Lower lobe of right lung (tissue), 2 donors: ENCODE measurements around the gene NCOA3. TPM values are rescaled to one million over a fixed set of nuclear protein-coding genes. Genes with fewer than 3 reads are reported as not detected.
"Not testable (repeated sequence)": the region's sequence is repeated elsewhere in the genome, so short reads cannot be mapped to it uniquely, and the experiment has no call there.

Experiments used
- ATAC-seq, 2 donors: fragments of 200-7000 bp; cut with Tn5 transposase; one replicate each; pipeline ENCODE4 v1.9.1; 2020 to 2022; ENCODE audit warnings: mild to moderate bottlenecking in 2 of 2, moderate library complexity in 2 of 2
- DNase-seq: peaks from one replicate; pipeline ENCODE4 v3.0.0-alpha.2; 2020
- H3K27ac ChIP-seq: fragments of 200-600 bp; one replicate; pipeline ENCODE4 v1.8.0; 2022
- H3K27me3 ChIP-seq: fragments of 200-600 bp; one replicate; pipeline ENCODE4 v1.8.0; 2022; ENCODE audit warnings: low read depth
- H3K36me3 ChIP-seq: fragments of 200-600 bp; one replicate; pipeline ENCODE4 v1.8.0; 2022; ENCODE audit warnings: mild to moderate bottlenecking
- H3K4me1 ChIP-seq: fragments of 200-600 bp; one replicate; pipeline ENCODE4 v1.8.0; 2022
- H3K4me3 ChIP-seq: fragments of 200-600 bp; one replicate; pipeline ENCODE4 v1.8.0; 2022; ENCODE audit warnings: mild to moderate bottlenecking
- H3K9me3 ChIP-seq: fragments of 200-600 bp; one replicate; pipeline ENCODE4 v1.8.0; 2022
- intact Hi-C: fragments of 100-400 bp; cut with DNase I; formaldehyde crosslinking; loops from one replicate; pipeline ENCODE4 v1.11.0; 2022
- total RNA-seq: library from RNA; stranded (reverse); fragmentation: NEBNext Ultra II Directional; extraction: Animal tissue kit (Norgen Biotek cat#: 25700); gene quantifications from one replicate; pipeline ENCODE4 v1.2.1, GENCODE V29; 2021
- TF ChIP-seq, protein P1 (sequence below): fragments of 200-600 bp; IDR thresholded peaks from one replicate; pipeline ENCODE4 v1.8.0; 2022; ENCODE audit warnings: antibody characterized with exemption, mild to moderate bottlenecking
- donor health status: DM: no; HTN: yes; CAD: no; lungs with severe emphysema.

NCOA3 gene
- total RNA-seq, 1 donor from 2014 or later = 42.1 TPM

DNA sequence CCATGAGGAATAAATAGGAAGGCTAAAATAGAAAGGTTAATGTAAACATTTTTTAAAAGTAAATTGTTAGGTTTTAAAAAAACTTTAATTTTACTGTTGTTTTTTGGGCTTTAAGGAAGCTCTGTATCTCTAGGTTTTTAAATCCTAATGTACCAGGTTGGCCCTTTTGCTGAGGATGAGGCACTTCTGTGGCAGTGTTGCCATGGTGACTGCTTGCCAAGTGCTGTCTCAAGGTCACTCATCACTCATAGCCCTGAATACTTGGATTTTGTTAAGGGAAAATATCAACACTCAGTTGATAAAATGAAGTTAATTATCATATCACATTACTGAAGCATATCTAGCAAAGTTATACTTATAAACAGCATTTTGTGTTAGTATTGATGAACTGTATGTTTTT, 50.2 kb downstream of the NCOA3 start:
- DNase-seq (no peak), ATAC-seq (no peak)
- no peaks in the 10 kb centered on the region for H3K4me1 ChIP-seq
- H3K36me3 ChIP-seq = no peaks in the 10 kb centered on the region
- TF ChIP-seq, protein P1, sequence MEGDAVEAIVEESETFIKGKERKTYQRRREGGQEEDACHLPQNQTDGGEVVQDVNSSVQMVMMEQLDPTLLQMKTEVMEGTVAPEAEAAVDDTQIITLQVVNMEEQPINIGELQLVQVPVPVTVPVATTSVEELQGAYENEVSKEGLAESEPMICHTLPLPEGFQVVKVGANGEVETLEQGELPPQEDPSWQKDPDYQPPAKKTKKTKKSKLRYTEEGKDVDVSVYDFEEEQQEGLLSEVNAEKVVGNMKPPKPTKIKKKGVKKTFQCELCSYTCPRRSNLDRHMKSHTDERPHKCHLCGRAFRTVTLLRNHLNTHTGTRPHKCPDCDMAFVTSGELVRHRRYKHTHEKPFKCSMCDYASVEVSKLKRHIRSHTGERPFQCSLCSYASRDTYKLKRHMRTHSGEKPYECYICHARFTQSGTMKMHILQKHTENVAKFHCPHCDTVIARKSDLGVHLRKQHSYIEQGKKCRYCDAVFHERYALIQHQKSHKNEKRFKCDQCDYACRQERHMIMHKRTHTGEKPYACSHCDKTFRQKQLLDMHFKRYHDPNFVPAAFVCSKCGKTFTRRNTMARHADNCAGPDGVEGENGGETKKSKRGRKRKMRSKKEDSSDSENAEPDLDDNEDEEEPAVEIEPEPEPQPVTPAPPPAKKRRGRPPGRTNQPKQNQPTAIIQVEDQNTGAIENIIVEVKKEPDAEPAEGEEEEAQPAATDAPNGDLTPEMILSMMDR = no peak
- intact Hi-C loops = no loop called here
- H3K9me3 ChIP-seq = no peaks in the 10 kb centered on the region
- H3K27me3 ChIP-seq = no peaks in the 10 kb centered on the region
- no peak overlapping the region for H3K4me3 ChIP-seq
- H3K27ac ChIP-seq = no peak overlapping the region

DNA sequence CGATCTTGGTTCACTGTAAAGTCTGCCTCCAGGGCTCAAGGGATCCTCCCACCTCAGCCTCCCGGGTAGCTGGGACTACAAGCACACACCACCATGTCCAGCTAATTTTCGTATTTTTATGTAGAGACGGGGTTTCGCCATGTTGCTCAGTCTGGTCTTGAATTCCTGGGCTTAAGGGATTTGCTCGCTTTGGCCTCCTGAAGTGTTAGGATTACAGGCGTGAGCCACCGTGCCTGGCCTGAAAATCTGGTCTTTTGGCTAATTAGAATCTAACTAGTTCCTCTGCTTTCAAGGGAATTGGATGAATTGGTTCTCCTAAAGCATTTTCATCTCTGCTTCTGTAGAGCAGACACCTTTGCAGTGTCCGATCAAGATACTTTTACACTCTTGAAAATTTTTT, 51.3 kb downstream of the NCOA3 start:
- intact Hi-C loops = no loop called here
- Histone ChIP-seq H3K4me1 (peaks cover 10% of the 10 kb centered on the region), H3K9me3 (no peaks in the 10 kb centered on the region), H3K27ac (no peak overlapping the region), H3K27me3 (no peaks in the 10 kb centered on the region), H3K4me3 (no peak overlapping the region), H3K36me3 (no peaks in the 10 kb centered on the region)
- DNase-seq (no peak), ATAC-seq (no peak)
- TF ChIP-seq, protein P1 = no peak

DNA sequence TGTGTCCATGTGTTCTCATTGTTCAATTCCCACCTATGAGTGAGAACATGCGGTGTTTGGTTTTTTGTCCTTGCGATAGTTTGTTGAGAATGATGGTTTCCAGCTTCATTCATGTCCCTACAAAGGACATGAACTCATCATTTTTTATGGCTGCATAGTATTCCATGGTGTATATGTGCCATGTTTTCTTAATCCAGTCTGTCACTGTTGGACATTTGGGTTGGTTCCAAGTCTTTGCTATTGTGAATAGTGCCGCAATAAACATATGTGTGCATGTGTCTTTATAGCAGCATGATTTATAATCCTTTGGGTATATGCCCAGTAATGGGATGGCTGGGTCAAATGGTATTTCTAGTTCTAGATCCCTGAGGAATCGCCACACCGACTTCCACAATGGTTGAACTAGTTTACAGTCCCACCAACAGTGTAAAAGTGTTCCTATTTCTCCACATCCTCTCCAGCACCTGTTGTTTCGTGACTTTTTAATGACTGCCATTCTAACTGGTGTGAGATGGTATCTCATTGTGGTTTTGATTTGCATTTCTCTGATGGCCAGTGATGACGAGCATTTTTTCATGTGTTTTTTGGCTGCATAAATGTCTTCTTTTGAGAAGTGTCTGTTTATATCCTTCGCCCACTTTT, 52.0 kb downstream of the NCOA3 start:
- H3K27me3 ChIP-seq, H3K9me3 ChIP-seq, ATAC-seq, H3K27ac ChIP-seq, intact Hi-C loops, H3K4me3 ChIP-seq, DNase-seq, H3K36me3 ChIP-seq: not testable (repeated sequence)
- H3K4me1 ChIP-seq = peaks cover 18% of the 10 kb centered on the region

DNA sequence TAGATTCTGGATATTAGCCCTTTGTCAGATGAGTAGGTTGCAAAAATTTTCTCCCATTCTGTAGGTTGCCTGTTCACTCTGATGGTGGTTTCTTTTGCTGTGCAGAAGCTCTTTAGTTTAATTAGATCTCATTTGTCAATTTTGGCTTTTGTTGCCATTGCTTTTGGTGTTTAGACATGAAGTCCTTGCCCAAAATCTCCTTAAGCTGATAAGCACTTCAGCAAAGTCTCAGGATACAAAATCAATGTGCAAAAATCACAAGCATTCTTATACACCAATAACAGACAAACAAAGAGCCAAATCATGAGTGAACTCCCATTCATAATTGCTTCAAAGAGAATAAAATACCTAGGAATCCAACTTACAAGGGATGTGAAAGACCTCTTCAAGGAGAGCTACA, 52.6 kb downstream of the NCOA3 start:
- H3K27ac ChIP-seq, H3K36me3 ChIP-seq, H3K27me3 ChIP-seq: not testable (repeated sequence)

DNA sequence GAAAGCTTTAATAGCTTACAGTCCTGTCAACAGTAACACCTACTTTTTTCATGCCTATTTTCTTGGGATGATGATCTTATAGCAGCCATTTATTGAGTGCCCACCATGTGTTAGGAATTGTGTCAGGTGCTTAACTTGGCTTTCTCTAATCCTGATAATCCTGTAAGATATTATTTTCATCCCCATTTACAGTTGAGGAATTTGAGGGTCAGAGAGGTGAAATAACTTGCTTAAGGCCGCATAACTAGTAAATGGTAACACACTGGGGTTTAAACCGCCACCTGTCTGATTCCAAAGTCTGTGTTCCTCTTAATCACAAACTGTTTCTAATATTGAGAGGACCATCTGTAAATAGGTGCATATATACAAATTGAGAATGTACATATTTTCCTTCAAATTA, 55.5 kb downstream of the NCOA3 start:
- Histone ChIP-seq H3K36me3 (no peaks in the 10 kb centered on the region), H3K27me3 (no peaks in the 10 kb centered on the region), H3K4me3 (no peak overlapping the region), H3K4me1 (peaks cover 50% of the 10 kb centered on the region), H3K27ac (no peak overlapping the region), H3K9me3 (no peaks in the 10 kb centered on the region)
- intact Hi-C loops = no loop called here
- TF ChIP-seq, protein P1 = no peak
- no peak for DNase-seq
- ATAC-seq = no peak

More for the DNA sequence above, 52.6 kb downstream of the NCOA3 start:
- H3K4me3 ChIP-seq, DNase-seq, intact Hi-C loops, H3K9me3 ChIP-seq, ATAC-seq: not testable (repeated sequence)
- peaks cover 23% of the 10 kb centered on the region for H3K4me1 ChIP-seq

DNA sequence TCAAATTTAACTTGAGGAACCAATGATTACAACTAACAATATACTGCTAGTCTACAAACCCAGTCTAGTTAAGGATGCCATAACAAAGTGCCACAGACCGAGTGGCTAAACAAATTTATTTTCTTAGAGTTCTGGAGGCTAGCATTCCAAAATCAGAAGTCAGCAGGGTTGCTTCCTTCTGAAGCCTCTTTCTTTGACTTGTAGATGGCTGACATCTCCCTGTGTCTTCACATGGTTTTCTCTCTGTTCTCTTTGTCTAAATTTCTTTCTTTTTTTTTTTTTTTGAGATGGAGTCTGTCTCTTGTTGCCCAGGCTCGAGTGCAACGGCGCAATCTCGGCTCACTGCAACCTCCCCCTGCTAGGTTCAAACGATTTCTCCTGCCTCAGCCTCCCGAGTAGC, 56.1 kb downstream of the NCOA3 start:
- no peaks in the 10 kb centered on the region for H3K27me3 ChIP-seq
- no peak overlapping the region for H3K27ac ChIP-seq
- no peak for DNase-seq
- TF ChIP-seq, protein P1 = no peak
- H3K4me3 ChIP-seq = no peak overlapping the region
- H3K36me3 ChIP-seq = no peaks in the 10 kb centered on the region
- intact Hi-C loops = no loop called here
- ATAC-seq = no peak
- H3K9me3 ChIP-seq = no peaks in the 10 kb centered on the region
- H3K4me1 ChIP-seq = peaks cover 51% of the 10 kb centered on the region
